Dendritic cell treated with granulocyte-macrophage colony-stimulating factor and Interleukin-4, amounts not matched to agents 40 ng/mL and 50 ng/mL, for 4 days (primary cell): ENCODE measurements around the gene CEP85L.

ENCODE experiments used
- H3K27ac Mint-ChIP-seq: one replicate; pipeline ENCODE4 v1.8.0; 2022; ENCODE audit warnings: mild to moderate bottlenecking, mixed read lengths
- H3K27me3 Mint-ChIP-seq: one replicate; pipeline ENCODE4 v1.8.0; 2022; ENCODE audit warnings: mild to moderate bottlenecking, mixed read lengths
- H3K36me3 Mint-ChIP-seq: one replicate; pipeline ENCODE4 v1.8.0; 2022; ENCODE audit warnings: low read depth, mixed read lengths
- H3K4me1 Mint-ChIP-seq: one replicate; pipeline ENCODE4 v1.8.0; 2022; ENCODE audit warnings: low read depth, mixed read lengths
- H3K4me3 Mint-ChIP-seq: one replicate; pipeline ENCODE4 v1.8.0; 2022; ENCODE audit warnings: mild to moderate bottlenecking, moderate library complexity, mixed read lengths
- H3K9me3 Mint-ChIP-seq: one replicate; pipeline ENCODE4 v1.8.0; 2022; ENCODE audit warnings: mixed read lengths
- intact Hi-C: fragments of 100-400 bp; cut with micrococcal nuclease; formaldehyde crosslinking; loops from one replicate; pipeline ENCODE4 v1.15.0; 2022

CEP85L gene

DNA sequence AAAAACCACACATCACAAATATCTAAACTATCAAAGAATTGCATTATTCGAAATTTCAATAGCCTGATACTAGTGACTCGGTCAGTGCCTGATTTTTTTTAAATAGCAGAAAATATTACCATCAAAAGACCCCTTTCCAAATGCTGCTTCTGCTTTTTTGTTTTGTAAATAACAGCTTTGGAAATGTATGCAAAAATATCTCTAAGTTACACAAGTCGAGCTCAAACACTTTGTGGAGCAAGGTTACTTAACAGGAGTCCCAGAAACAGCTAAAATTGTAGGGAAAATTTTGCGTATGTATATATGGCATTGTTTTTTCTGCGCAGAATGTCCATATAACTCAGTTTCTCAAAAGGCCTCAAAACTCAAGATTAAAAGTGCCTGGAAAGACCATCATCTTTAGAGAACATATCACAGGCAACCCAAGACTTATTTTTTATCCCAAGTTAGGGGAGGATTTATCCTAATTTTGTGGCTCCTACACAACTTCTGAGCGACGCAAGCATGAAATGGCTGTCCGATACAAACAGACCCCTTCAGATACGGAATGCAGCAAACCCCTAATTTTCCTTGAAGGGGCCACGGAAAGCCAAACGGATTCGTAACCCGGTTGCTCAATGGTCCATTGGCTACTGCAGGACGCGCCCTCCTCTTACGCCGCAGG lies 1.3 kb downstream of the CEP85L start:
- H3K27ac Mint-ChIP-seq, result peak overlapping the region; percentile 90
- peaks cover 14% of the 10 kb centered on the region for H3K36me3 Mint-ChIP-seq
- H3K4me3 Mint-ChIP-seq, result peak overlapping the region; percentile 90
- peaks cover 3% of the 10 kb centered on the region for H3K27me3 Mint-ChIP-seq
- no peaks in the 10 kb centered on the region for H3K9me3 Mint-ChIP-seq
- H3K4me1 Mint-ChIP-seq, result peaks cover 18% of the 10 kb centered on the region
- intact Hi-C loops, result loop anchor here (2.0 to 5.0 kb wide), 3 partner anchors 127 to 285 kb away; partner anchors contain the start of genes ASF1A and MCM9

DNA sequence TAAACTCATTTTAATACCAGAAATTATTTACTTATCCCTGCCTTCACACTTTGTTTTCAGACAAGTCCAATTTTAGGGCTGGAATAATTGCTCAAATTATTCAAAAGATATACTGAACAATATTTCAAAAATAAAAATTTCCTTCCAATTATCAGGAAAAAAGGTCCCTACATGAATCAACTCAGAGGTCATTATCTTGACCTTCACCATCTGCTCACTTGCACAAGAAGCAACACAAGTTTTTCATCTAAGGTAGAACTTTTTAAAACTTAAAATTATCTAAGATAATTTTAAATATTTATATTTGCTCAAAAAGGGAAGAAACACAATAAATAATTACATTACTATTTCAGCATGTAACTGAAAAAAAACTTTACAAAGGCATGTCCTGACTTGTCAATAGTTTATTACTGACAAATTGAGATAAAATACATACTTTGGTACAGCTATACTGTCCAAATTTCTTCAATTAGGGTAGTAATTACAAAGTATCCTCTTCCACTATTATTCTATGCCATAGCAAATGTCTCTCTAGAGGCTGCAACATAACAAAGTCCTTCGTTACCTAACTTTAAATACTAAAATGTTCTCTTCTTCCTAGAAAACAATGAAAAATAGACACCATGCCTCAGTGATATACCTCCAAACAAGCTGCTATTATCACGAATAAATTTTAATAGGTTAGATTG lies 2.4 kb downstream of the CEP85L start:
- Mint-ChIP-seq H3K36me3 (peaks cover 14% of the 10 kb centered on the region), H3K27ac (no peak overlapping the region), H3K27me3 (peaks cover 3% of the 10 kb centered on the region), H3K4me1 (peaks cover 28% of the 10 kb centered on the region), H3K4me3 (no peak overlapping the region), H3K9me3 (no peaks in the 10 kb centered on the region)
- intact Hi-C loops, result no loop called here

DNA sequence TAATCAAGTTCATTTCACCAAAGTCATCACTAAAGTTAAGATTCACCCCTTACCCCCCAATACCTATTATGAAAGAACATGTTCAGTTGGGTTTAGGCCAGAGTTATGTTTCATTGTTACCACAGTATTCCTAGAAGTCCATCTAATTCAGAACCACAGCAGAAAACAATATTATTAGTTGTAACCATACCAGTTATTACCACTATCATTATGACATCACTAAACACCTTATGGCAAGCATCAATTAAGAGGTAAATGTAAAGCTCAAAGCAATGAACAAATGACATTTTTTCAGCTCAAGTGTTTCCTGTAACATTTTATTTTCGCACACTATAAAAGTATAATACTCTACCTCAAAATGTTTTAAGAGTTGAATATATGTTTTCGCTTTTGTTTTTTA lies 4.4 kb downstream of the CEP85L start:
- Mint-ChIP-seq H3K36me3 (peaks cover 14% of the 10 kb centered on the region), H3K4me3 (no peak overlapping the region), H3K9me3 (no peaks in the 10 kb centered on the region), H3K27ac (no peak overlapping the region), H3K27me3 (no peaks in the 10 kb centered on the region), H3K4me1 (peaks cover 26% of the 10 kb centered on the region)
- intact Hi-C loops, result no loop called here

DNA sequence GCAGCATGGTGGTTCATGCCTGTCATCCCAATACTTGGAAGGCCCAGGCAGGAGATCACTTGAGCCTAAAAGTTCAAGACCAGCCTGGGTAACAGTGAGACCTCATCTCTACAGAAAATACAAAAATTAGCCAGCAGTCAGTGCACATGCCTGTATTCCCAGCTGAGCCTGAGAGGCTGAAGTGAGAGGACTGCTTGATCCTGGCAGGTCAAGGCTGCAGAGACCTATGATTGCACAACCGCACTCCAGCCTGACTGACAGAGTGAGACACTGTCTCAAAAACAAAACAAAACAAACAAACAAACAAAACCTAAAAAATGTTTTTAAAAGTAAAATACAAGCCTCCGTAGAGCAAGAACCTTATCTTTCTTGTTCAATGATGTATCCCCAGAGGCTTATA lies 6.0 kb downstream of the CEP85L start:
- no peaks in the 10 kb centered on the region for H3K9me3 Mint-ChIP-seq
- H3K27ac Mint-ChIP-seq, result no peak overlapping the region
- peaks cover 28% of the 10 kb centered on the region for H3K4me1 Mint-ChIP-seq
- intact Hi-C loops, result no loop called here
- H3K36me3 Mint-ChIP-seq, result peaks cover under 1% of the 10 kb centered on the region
- H3K27me3 Mint-ChIP-seq, result no peaks in the 10 kb centered on the region
- H3K4me3 Mint-ChIP-seq, result no peak overlapping the region

DNA sequence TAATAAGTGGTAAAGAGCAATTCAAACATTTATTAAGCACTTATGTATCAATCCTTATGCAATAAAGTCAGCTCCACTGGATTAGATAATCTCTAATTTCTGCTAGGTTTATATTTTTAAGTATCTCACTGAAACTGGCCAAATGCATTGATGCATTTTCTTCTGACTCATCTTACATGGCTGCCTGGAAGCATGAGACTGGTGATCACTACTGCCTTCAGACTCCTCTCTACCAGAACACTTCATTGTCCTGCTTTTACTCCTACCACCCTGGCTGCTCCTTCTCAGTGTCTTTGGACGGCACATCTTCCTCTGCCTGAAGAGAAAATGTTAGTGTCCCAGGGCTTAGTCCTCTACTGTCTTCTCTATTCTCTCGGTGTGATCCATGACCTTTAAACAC lies 7.4 kb downstream of the CEP85L start:
- H3K9me3 Mint-ChIP-seq, result no peaks in the 10 kb centered on the region
- no peaks in the 10 kb centered on the region for H3K27me3 Mint-ChIP-seq
- no peak overlapping the region for H3K27ac Mint-ChIP-seq
- peaks cover 42% of the 10 kb centered on the region for H3K4me1 Mint-ChIP-seq
- intact Hi-C loops, result no loop called here
- no peak overlapping the region for H3K4me3 Mint-ChIP-seq
- H3K36me3 Mint-ChIP-seq, result no peaks in the 10 kb centered on the region

DNA sequence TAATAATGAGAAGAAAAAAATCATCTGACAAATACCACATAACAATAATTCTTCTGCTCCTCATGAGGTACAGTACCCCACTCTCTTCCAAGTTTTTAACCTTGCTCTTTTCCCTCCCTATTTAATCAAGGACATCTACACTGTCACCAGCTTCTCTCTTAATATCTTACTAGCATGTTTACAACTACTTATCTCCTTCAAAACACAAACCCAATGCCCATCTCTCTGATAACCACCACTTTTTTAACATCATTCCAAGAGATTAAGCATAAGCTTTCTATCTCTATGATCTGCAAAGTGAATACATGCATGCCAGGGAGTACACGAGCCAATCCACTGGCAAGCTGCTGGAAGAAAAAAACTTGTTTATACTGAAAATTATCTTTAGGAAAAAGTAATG lies 10.3 kb downstream of the CEP85L start:
- peaks cover 41% of the 10 kb centered on the region for H3K4me1 Mint-ChIP-seq
- no peaks in the 10 kb centered on the region for H3K36me3 Mint-ChIP-seq
- intact Hi-C loops, result no loop called here
- no peak overlapping the region for H3K4me3 Mint-ChIP-seq
- no peak overlapping the region for H3K27ac Mint-ChIP-seq
- H3K27me3 Mint-ChIP-seq, result no peaks in the 10 kb centered on the region
- H3K9me3 Mint-ChIP-seq, result no peaks in the 10 kb centered on the region

DNA sequence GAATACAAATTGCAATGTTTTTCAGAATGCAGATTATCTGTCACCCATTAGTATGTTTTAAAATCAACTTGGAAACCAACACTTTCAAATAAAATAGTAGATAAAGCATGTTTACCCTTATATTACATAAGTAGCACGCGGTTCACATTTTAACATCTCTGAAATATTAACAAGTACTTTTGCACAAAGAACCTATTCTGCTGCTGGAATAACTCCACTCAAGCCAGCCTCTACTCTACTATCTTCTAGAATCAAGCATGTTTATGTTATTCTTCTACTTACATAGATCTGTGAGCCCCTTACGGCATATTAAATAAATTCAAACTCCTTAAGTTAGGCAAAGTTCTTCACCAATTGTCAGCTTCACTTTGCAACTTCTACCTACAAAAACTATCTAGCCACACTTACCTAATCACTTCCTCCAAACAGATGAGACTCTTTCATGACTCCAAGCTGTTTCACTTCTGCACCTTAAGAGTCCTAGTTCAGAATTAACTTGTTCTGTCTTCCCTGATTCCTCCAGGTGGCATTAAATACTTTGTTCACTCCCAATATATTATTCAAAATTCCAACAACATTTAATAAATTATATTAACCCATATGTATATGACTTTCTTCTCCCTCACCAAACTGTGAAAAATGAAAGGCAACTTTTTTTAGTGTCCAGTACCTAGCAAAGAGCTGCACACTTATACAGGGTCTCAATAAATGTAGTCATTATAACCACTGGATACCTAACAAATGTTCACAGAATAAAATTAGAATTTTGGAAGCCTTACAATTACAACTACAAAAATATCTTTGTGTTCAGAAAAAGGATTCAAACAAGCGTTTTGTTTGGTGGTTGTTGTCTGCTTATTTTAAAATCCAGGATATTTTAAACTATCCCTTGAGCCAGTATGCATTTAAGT lies 12.1 kb downstream of the CEP85L start:
- H3K4me3 Mint-ChIP-seq, result no peak overlapping the region
- peaks cover 29% of the 10 kb centered on the region for H3K4me1 Mint-ChIP-seq
- H3K27ac Mint-ChIP-seq, result no peak overlapping the region
- no peaks in the 10 kb centered on the region for H3K27me3 Mint-ChIP-seq
- intact Hi-C loops, result no loop called here
- H3K9me3 Mint-ChIP-seq, result no peaks in the 10 kb centered on the region
- H3K36me3 Mint-ChIP-seq, result no peaks in the 10 kb centered on the region

DNA sequence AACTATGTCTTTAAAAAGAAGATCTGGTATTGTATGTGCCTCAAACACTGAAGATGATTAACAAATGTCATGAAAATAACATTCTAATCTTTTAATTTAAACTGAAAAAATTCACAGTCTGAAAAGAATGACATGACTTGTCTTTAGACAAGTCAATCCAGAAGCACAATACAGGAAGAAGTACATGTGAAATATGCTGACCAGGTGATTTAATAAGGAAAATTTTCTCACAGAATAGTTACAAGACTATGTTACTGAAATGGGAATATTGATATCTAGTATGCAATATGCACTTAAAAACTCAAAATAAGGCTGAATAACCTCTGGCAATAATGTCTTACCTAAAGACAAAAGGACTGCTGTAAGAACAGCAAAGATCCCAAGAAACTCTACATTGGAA lies 13.1 kb downstream of the CEP85L start:
- H3K4me3 Mint-ChIP-seq, result no peak overlapping the region
- H3K4me1 Mint-ChIP-seq, result peaks cover 24% of the 10 kb centered on the region
- H3K27ac Mint-ChIP-seq, result no peak overlapping the region
- H3K27me3 Mint-ChIP-seq, result no peaks in the 10 kb centered on the region
- intact Hi-C loops, result no loop called here
- no peaks in the 10 kb centered on the region for H3K9me3 Mint-ChIP-seq
- H3K36me3 Mint-ChIP-seq, result no peaks in the 10 kb centered on the region

DNA sequence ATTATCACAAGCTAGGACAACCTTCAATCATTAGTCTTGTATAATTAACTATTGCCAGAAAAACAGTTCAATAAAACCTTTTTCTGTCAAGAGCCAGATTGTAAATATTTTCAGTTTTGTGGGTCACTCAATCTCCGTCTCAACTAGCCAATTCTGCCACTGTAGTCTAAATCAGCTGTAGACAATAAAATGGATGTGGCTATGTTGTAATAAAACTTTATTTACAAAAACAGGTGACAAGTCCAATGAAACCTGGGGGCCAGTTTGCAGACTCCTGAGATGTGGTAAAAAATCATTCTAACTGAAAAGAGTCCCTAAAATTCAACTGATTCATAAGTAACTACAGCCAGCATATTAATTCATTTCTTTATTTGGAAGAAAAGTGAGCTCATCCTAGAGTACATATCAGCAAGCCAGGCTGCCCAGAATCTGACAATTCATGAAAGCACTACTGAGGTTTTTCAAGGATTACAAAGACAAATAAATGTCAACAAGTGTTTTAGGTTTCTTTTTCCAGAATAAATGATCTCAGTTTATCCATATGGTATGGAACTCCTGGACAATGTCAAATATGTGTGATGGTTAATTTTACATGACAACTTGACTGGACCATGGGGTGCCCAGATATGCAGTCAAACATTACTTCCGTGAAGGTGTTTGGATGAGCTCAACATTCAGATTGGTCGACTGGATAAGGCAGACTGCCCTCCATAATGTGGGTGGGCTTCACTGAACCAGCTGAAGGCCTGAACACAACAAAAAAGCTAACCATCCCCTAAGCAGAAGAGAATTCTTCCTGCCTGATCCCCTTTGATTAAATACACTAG lies 15.3 kb downstream of the CEP85L start:
- intact Hi-C loops, result no loop called here
- Mint-ChIP-seq H3K4me3 (no peak overlapping the region), H3K9me3 (no peaks in the 10 kb centered on the region), H3K27me3 (no peaks in the 10 kb centered on the region), H3K27ac (no peak overlapping the region), H3K4me1 (peaks cover 22% of the 10 kb centered on the region), H3K36me3 (peaks cover 5% of the 10 kb centered on the region)

DNA sequence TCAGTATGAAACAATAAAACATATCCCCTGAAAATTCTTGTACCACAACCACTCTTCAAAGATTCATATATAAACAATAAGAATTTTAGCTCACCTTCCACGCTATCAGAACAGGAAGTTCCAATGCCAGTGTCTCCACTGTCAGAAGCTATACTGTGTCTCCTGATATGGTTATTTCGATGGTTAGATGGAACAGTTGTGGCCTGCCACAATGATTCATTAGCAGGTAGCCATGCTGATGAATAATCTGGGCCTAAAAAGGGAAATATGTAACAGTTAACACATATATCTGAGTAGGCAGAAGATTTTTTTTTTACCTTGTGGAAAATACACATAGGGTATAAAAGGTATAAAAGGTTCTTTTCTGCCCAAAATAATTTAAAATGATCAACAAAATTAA lies 19.0 kb downstream of the CEP85L start:
- Mint-ChIP-seq H3K36me3 (peaks cover 26% of the 10 kb centered on the region), H3K27ac (no peak overlapping the region)
- intact Hi-C loops, result no loop called here

DNA sequence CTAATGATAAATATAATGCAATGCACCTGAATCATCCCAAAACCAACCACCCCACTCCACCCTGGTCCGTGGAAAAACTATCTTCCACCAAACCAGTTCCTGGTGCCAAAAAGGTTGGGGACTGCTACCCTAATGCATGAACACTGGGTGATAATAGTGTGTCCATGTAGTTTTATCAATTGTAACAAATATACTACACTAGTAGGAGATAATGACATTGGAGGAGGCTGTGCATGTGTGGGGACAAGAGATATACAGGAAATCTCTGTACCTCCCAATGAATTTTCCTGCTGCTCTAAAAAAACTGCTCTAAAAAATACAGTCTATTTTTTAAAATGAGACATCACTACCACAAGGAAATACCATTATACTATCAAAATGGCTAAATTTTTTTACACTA lies 20.5 kb downstream of the CEP85L start:
- Mint-ChIP-seq H3K27ac (no peak overlapping the region), H3K9me3 (peaks cover 8% of the 10 kb centered on the region), H3K4me1 (peaks cover 5% of the 10 kb centered on the region), H3K4me3 (no peak overlapping the region), H3K36me3 (peaks cover 41% of the 10 kb centered on the region), H3K27me3 (no peaks in the 10 kb centered on the region)
- intact Hi-C loops, result no loop called here

More for the DNA sequence above, 19.0 kb downstream of the CEP85L start:
- H3K9me3 Mint-ChIP-seq, result no peaks in the 10 kb centered on the region
- H3K27me3 Mint-ChIP-seq, result no peaks in the 10 kb centered on the region
- peaks cover 10% of the 10 kb centered on the region for H3K4me1 Mint-ChIP-seq
- no peak overlapping the region for H3K4me3 Mint-ChIP-seq

DNA sequence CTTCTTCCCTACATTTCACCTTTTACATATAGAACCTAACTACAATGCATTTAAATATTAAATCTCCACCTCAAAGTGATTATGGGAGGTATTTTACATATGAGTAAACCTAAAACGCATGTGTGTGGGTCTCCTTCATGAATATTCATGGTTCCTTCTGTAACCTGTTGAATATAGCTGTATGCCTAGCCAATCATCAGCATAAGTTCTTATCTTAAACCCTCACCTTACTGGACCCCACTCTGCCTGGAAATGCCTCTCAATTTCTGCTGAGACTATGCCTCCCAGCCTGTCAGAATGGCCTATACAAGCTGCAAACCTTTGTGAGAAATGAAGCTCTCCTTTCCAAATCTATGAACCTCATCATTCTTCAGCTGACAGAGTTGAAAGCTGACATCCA lies 21.3 kb downstream of the CEP85L start:
- intact Hi-C loops, result no loop called here
- Mint-ChIP-seq H3K27ac (no peak overlapping the region), H3K9me3 (peaks cover 8% of the 10 kb centered on the region), H3K4me1 (peaks cover 5% of the 10 kb centered on the region), H3K27me3 (no peaks in the 10 kb centered on the region), H3K4me3 (no peak overlapping the region), H3K36me3 (peaks cover 41% of the 10 kb centered on the region)

DNA sequence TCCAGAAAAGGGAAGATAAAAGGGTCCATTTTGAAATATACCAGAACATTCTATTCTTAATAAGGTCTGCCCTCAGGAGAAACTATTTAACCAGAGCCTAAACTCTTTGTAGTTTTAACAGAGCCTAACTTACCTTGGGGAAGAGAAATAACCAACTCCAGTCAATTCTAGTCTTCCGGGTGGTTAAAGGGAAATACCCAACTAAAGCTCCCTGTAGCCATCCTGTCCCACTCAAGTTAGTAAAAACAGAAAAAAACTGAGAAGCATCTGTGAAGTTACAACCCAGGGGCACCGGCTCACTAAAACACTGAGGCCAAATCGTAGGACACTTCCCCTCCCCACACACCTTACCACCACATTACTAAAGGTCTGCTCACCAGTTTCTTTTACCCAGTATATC lies 23.7 kb downstream of the CEP85L start:
- peaks cover 13% of the 10 kb centered on the region for H3K4me1 Mint-ChIP-seq
- peaks cover 8% of the 10 kb centered on the region for H3K9me3 Mint-ChIP-seq
- no peak overlapping the region for H3K4me3 Mint-ChIP-seq
- no peaks in the 10 kb centered on the region for H3K27me3 Mint-ChIP-seq
- intact Hi-C loops, result no loop called here
- H3K27ac Mint-ChIP-seq, result no peak overlapping the region
- peaks cover 41% of the 10 kb centered on the region for H3K36me3 Mint-ChIP-seq
